Erythroblast (primary cell): ENCODE results near the gene TGM6.

Experiments
- GATA1 ChIP-seq: IDR thresholded peaks from 2 replicates; pipeline ENCODE4 v1.6.1; 2011; ENCODE audit warnings: low read depth, mild to moderate bottlenecking, control low read depth, low read length, moderate library complexity
- POLR2A ChIP-seq: IDR thresholded peaks from 2 replicates; pipeline ENCODE4 v1.6.1; 2011; ENCODE audit warnings: mild to moderate bottlenecking, low read length

DNA sequence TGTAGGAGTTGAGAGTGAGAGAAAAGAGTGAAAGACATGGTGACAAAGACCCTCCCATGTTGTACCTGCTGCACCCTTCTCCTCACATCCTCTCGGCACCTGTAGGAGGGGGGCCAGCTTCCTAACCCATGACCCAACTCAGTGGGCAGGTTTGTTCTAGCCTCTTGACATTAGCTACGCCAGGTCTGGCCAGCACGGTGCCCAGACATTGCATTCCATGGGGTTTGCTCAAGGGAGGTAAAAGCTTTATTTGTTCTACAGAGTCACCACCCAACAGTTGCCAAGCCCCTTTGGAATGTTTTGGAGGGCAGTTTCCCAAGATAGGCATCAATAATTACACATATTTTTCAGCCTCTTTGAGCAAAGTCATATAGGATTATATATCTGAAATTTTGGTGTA lies 22.7 kb upstream of the TGM6 start:
- TF ChIP-seq POLR2A (no peak), GATA1 (no peak)
